B cell (primary cell): ENCODE results near the gene ERN1. TPM values are rescaled to one million over a fixed set of nuclear protein-coding genes. Genes with fewer than 3 reads are reported as not detected.

Experiments
- ATAC-seq: fragments of 200-7000 bp; cut with Tn5 transposase; one replicate; pipeline ENCODE4 v1.10.0; 2021; ENCODE audit warnings: low read depth, mild to moderate bottlenecking, moderate number of reproducible peaks, moderate library complexity
- CTCF ChIA-PET: fragments of 350-600 bp; sonication (Branson Sonifier 250); formaldehyde crosslinking; loops from one replicate; lab custom pipeline; 2021; ENCODE audit warnings: antibody characterized with exemption, inconsistent platforms; lab: Charles Lee
- POLR2A ChIA-PET: fragments of 350-600 bp; sonication (Branson Sonifier 250); formaldehyde crosslinking; loops from one replicate; lab custom pipeline; 2021; ENCODE audit warnings: antibody characterized with exemption; lab: Charles Lee
- DNase-seq: peaks from one replicate; pipeline ENCODE4 v3.0.0; 2013
- H2AFZ ChIP-seq: 2 replicates; pipeline ENCODE4 v1.6.1; 2012; ENCODE audit warnings: mild to moderate bottlenecking, low read depth, low read length; ENCODE audit not compliant: insufficient read depth, poor library complexity, severe bottlenecking
- H3K27ac ChIP-seq, 2 donors: 1 replicate in 1 of 2; 2 replicates in 1 of 2; pipeline ENCODE4 v1.5.1; 2012 to 2013; ENCODE audit warnings: low read length in 2 of 2, mild to moderate bottlenecking in 2 of 2, moderate library complexity in 1 of 2
- H3K27me3 ChIP-seq, 4 experiments: fragments of 200-600 bp in 1 of 4; sonication (generic) in 1 of 4; replicated peaks in 1 of 4; 1 replicate in 2 of 4; 2 replicates in 2 of 4; pipeline versions ENCODE4 v1.6.1 to v1.7.0; 2013 to 2016; ENCODE audit warnings: low read length in 3 of 4, mild to moderate bottlenecking in 2 of 4, mixed read lengths in 1 of 4, moderate library complexity in 1 of 4; ENCODE audit not compliant: insufficient read depth in 4 of 4, control insufficient read depth in 3 of 4; ENCODE audit errors: control extremely low read depth in 1 of 4
- H3K36me3 ChIP-seq, 2 experiments: replicated peaks in 1 of 2; 1 replicate in 1 of 2; 2 replicates in 1 of 2; pipeline versions ENCODE4 v1.6.1 to v1.7.1; 2013; ENCODE audit warnings: low read length in 1 of 2; ENCODE audit not compliant: insufficient read depth in 2 of 2, control insufficient read depth in 1 of 2; ENCODE audit errors: control extremely low read depth in 1 of 2, extremely low read depth in 1 of 2
- H3K4me1 ChIP-seq, 2 donors: fragments of 200-600 bp in 1 of 2; sonication (generic) in 1 of 2; 1 replicate in 1 of 2; 2 replicates in 1 of 2; pipeline versions ENCODE4 v1.5.1 to v1.6.1; 2013 to 2017; ENCODE audit warnings: low read length in 2 of 2; ENCODE audit not compliant: control insufficient read depth in 2 of 2, insufficient read depth in 2 of 2
- H3K4me2 ChIP-seq: replicated peaks from 2 replicates; pipeline ENCODE3; 2012; ENCODE audit warnings: mild to moderate bottlenecking, low read depth, low read length; ENCODE audit not compliant: poor library complexity, severe bottlenecking
- H3K4me3 ChIP-seq, 5 experiments: fragments of 200-600 bp in 1 of 5; sonication (generic) in 1 of 5; 1 replicate in 3 of 5; 2 replicates in 2 of 5; pipeline versions ENCODE4 v1.5.1 to v1.7.0; 2011 to 2016; ENCODE audit warnings: low read length in 4 of 5, mild to moderate bottlenecking in 4 of 5, low read depth in 2 of 5, control low read depth in 1 of 5, moderate library complexity in 1 of 5; ENCODE audit not compliant: insufficient read depth in 1 of 5; ENCODE audit errors: control extremely low read depth in 1 of 5, extremely low read depth in 1 of 5
- H3K79me2 ChIP-seq: fragments of 200-600 bp; sonication (generic); one replicate; pipeline ENCODE4 v1.6.0; 2016; ENCODE audit warnings: low read length; ENCODE audit not compliant: control insufficient read depth, insufficient read depth
- H3K9ac ChIP-seq: fragments of 200-600 bp; sonication (generic); 2 replicates; pipeline ENCODE4 v1.6.1; 2017; ENCODE audit warnings: mild to moderate bottlenecking, low read length, moderate library complexity
- H3K9me3 ChIP-seq, 3 donors: one replicate each; pipeline versions ENCODE4 v1.6.1 to v1.7.1; 2013; ENCODE audit warnings: low read length in 2 of 3; ENCODE audit not compliant: control insufficient read depth in 2 of 3, insufficient read depth in 1 of 3; ENCODE audit errors: control extremely low read depth in 1 of 3
- H4K20me1 ChIP-seq: 2 replicates; pipeline ENCODE4 v1.6.0; 2012; ENCODE audit warnings: mild to moderate bottlenecking, low read length; ENCODE audit not compliant: insufficient read depth, control insufficient read depth, poor library complexity, severe bottlenecking
- H3K27ac Mint-ChIP-seq: one replicate; pipeline ENCODE4 v1.8.0; 2021; ENCODE audit warnings: mixed read lengths
- H3K27me3 Mint-ChIP-seq: one replicate; pipeline ENCODE4 v1.8.0; 2021; ENCODE audit warnings: mixed read lengths
- H3K4me1 Mint-ChIP-seq: one replicate; pipeline ENCODE4 v1.8.0; 2021; ENCODE audit warnings: mixed read lengths
- H3K4me3 Mint-ChIP-seq: one replicate; pipeline ENCODE4 v1.8.0; 2021; ENCODE audit warnings: mixed read lengths
- H3K9me3 Mint-ChIP-seq: one replicate; pipeline ENCODE4 v1.8.0; 2022; ENCODE audit warnings: mixed read lengths; ENCODE audit not compliant: insufficient read depth
- EZH2 ChIP-seq: IDR thresholded peaks from 2 replicates; pipeline ENCODE4 v1.6.1; 2012; ENCODE audit warnings: borderline replicate concordance, low read depth, mild to moderate bottlenecking, moderate library complexity, low read length; ENCODE audit not compliant: insufficient read depth, poor library complexity, severe bottlenecking
- WGBS: methylation state at CpG from one replicate; pipeline ENCODE4 v1.1.5; 2013; ENCODE audit warnings: missing lambda C conversion rate; ENCODE audit not compliant: insufficient coverage; 5-methylcytosine and 5-hydroxymethylcytosine counted together
- intact Hi-C: fragments of 100-400 bp; cut with micrococcal nuclease; formaldehyde crosslinking; loops from one replicate; pipeline ENCODE4 v1.10.0; 2022
- polyA plus RNA-seq: library from polyadenylated mRNA; depleted of rRNA; stranded (reverse); fragments of >200 nt; gene quantifications from 2 replicates; pipeline ENCODE4 v1.2.3, GENCODE V29; 2012
- total RNA-seq, 2 donors: library from RNA; stranded (reverse); fragments of 120-200 nt in 1 of 2; gene quantifications; 1 replicate in 1 of 2; 2 replicates in 1 of 2; pipeline versions ENCODE4 v1.2.3 to v1.2.4, GENCODE V29; 2013 to 2022
- TF ChIP-seq, protein P1 (sequence below): fragments of 200-600 bp; IDR thresholded peaks from one replicate; pipeline ENCODE4 v1.8.0; 2022; ENCODE audit warnings: antibody characterized with exemption, mild to moderate bottlenecking

ERN1 gene
- total and polyA plus RNA-seq, 2 donors (not counting 1 experiment from before 2014, with no cell fraction given) = 7.0 to 19.4 TPM

DNA sequence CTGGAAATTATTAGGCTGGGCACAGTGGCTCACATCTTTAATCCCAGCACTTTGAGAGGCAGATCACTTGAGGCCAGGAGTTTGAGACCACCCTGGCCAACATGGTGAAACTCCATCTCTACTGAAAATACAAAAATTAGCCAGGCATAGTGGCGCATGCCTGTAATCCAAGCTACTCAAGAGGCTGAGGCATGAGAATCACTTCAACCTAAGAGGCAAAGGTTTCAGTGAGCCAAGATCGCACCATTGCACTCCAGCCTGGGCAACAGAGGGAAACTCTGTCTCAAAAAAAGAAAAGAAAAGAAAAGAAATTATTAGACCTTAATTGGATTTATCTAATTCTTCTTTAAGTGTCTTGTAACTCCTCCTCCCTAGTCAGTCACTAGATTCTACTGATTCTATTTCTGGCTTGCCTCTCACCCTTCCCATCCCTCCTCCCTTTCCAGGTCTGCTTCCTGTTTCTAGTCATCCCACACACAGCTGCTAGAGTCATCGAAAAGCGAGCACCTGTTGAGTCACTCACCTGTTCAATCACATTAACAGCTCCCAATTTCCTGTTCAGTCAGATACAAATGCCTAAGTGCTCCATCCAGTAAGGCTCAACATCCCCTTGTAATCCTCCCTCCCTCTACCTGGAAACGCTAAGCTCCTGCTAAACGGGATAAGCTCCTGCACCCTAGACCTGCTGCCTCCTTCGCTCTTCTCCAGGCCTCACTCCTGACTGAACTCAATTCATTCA is 34.6 kb downstream of the ERN1 start:
- WGBS = 71% methylated on average over 6 of the region's 7 CpGs

DNA sequence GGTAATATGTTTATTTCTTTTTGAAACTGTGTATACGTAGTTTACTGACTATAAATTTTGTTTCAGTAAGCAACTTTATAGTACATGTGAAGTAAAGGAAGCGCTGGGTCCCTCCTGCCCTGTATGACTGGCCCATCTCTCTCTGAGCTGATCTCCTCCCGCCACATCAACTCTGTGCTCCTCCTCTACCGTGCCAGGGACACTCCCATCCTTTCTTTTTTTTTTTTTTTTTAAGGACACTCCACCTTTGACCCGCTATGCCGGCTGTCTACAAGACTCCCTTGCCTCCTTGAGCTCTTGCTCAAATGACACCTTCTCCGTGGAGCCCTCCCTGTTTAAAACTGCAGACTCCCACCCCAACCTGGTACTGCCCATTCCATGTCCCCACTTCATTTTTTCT is 35.5 kb downstream of the ERN1 start:
- no peaks in the 10 kb centered on the region for H4K20me1 ChIP-seq
- ATAC-seq = no peak
- no peak overlapping the region for H3K4me3 ChIP-seq
- peaks cover 0 to 5% of the 10 kb centered on the region in 2 experiments for H3K36me3 ChIP-seq
- ChIA-PET CTCF (interaction anchor here (0.7 kb wide), 1 partner anchor 39 kb away, joined by 3 read pairs; no protein-coding TSS in a partner anchor), POLR2A (no interaction called here)
- H3K79me2 ChIP-seq = no peaks in the 10 kb centered on the region
- no peaks in the 10 kb centered on the region for H3K4me1 ChIP-seq
- intact Hi-C loops = no loop called here
- WGBS = 96% methylated on average over 4 of the region's 7 CpGs
- H3K27me3 ChIP-seq = no peaks in the 10 kb centered on the region
- Mint-ChIP-seq H3K4me1 (peaks cover 11% of the 10 kb centered on the region), H3K27ac (no peak overlapping the region), H3K9me3 (no peaks in the 10 kb centered on the region), H3K4me3 (no peak overlapping the region), H3K27me3 (no peaks in the 10 kb centered on the region)
- no peak overlapping the region for H3K4me2 ChIP-seq
- H2AFZ ChIP-seq = no peak overlapping the region
- no peaks in the 10 kb centered on the region for H3K9me3 ChIP-seq
- H3K27ac ChIP-seq = no peak overlapping the region
- no peak overlapping the region for H3K9ac ChIP-seq
- no peak for TF ChIP-seq EZH2
- TF ChIP-seq, protein P1, sequence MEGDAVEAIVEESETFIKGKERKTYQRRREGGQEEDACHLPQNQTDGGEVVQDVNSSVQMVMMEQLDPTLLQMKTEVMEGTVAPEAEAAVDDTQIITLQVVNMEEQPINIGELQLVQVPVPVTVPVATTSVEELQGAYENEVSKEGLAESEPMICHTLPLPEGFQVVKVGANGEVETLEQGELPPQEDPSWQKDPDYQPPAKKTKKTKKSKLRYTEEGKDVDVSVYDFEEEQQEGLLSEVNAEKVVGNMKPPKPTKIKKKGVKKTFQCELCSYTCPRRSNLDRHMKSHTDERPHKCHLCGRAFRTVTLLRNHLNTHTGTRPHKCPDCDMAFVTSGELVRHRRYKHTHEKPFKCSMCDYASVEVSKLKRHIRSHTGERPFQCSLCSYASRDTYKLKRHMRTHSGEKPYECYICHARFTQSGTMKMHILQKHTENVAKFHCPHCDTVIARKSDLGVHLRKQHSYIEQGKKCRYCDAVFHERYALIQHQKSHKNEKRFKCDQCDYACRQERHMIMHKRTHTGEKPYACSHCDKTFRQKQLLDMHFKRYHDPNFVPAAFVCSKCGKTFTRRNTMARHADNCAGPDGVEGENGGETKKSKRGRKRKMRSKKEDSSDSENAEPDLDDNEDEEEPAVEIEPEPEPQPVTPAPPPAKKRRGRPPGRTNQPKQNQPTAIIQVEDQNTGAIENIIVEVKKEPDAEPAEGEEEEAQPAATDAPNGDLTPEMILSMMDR = no peak
- no peak for DNase-seq

More for the DNA sequence above, 34.6 kb downstream of the ERN1 start:
- no peak overlapping the region for H3K9ac ChIP-seq
- intact Hi-C loops = no loop called here
- ATAC-seq (no peak), DNase-seq (no peak)
- Mint-ChIP-seq H3K27me3 (no peaks in the 10 kb centered on the region), H3K4me3 (no peak overlapping the region), H3K27ac (no peak overlapping the region), H3K9me3 (no peaks in the 10 kb centered on the region), H3K4me1 (peaks cover 11% of the 10 kb centered on the region)
- ChIA-PET CTCF (no interaction called here), POLR2A (no interaction called here)
- no peaks in the 10 kb centered on the region for H3K27me3 ChIP-seq
- H3K79me2 ChIP-seq = no peaks in the 10 kb centered on the region
- no peaks in the 10 kb centered on the region for H4K20me1 ChIP-seq
- no peak overlapping the region for H3K4me2 ChIP-seq
- no peak overlapping the region for H2AFZ ChIP-seq
- H3K36me3 ChIP-seq = peaks cover 0 to 5% of the 10 kb centered on the region in 2 experiments
- H3K9me3 ChIP-seq = no peaks in the 10 kb centered on the region
- no peak overlapping the region for H3K4me3 ChIP-seq
- no peaks in the 10 kb centered on the region for H3K4me1 ChIP-seq
- H3K27ac ChIP-seq = no peak overlapping the region
- no peak for TF ChIP-seq EZH2
- TF ChIP-seq, protein P1 = no peak
